K562 (cell line): Measurements from ENCODE around the gene CDK14. TPM values are rescaled to one million over a fixed set of nuclear protein-coding genes. Genes with fewer than 3 reads are reported as not detected.

ENCODE experiments used
- ATAC-seq: fragments of 200-7000 bp; cut with Tn5 transposase; 3 replicates; pipeline ENCODE4 v1.9.1; 2020; ENCODE audit warnings: moderate library complexity
- BruUV-seq: library from RNA; stranded (reverse); fragments of 400-500 nt; replicated peaks from 2 replicates; lab custom pipeline; 2021; lab: Mats Ljungman, UMichigan
- CTCF ChIA-PET: fragments of 300-600 bp; formaldehyde crosslinking; extraction: SDS; loops from one replicate; lab custom pipeline; 2021; ENCODE audit warnings: low intra/inter-chr PET ratio; lab: Yijun Ruan, JAX
- POLR2A ChIA-PET: fragments of 300-600, 350-650 bp; sonication (Branson Sonifier 250); formaldehyde crosslinking; extraction: SDS; loops from one replicate; lab custom pipeline; 2021; ENCODE audit warnings: antibody characterized with exemption, inconsistent platforms; lab: Yijun Ruan, JAX
- DNase-seq, 4 experiments: peaks; one replicate each; pipeline versions ENCODE4 v3.0.0 to v3.0.0-alpha.2; 2011 to 2018; ENCODE audit warnings: low spot score in 3 of 4, mixed read lengths in 3 of 4; ENCODE audit errors: extremely low read depth in 1 of 4
- FAIRE-seq: peaks from 2 replicates; lab custom pipeline; 2011; peaks lifted over from hg19 to GRCh38; lab: Jason Lieb, UNC
- H2AFZ ChIP-seq: 2 replicates; pipeline ENCODE4 v1.6.0; 2011; ENCODE audit warnings: low read depth, low read length, control low read depth, inconsistent platforms
- H3K27ac ChIP-seq: fragments of 200-600 bp; 3 replicates; pipeline ENCODE4 v1.8.0; 2011; ENCODE audit warnings: low read depth, mild to moderate bottlenecking, control low read depth, inconsistent platforms, low read length, moderate library complexity, mixed read lengths; ENCODE audit errors: extremely low read depth
- H3K27me3 ChIP-seq, 2 experiments: fragments of 300-600 bp in 1 of 2; 2 replicates in 1 of 2; 3 replicates in 1 of 2; pipeline versions ENCODE4 v1.6.0 to v1.8.0; 2011; ENCODE audit warnings: inconsistent platforms in 2 of 2, low read length in 2 of 2, mild to moderate bottlenecking in 1 of 2, mixed read lengths in 1 of 2, moderate library complexity in 1 of 2; ENCODE audit not compliant: control insufficient read depth in 2 of 2, insufficient read depth in 2 of 2
- H3K36me3 ChIP-seq: fragments of 300-600 bp; 3 replicates; pipeline ENCODE4 v1.8.0; 2011; ENCODE audit warnings: mild to moderate bottlenecking, low read length, inconsistent platforms; ENCODE audit not compliant: control insufficient read depth, insufficient read depth
- H3K4me1 ChIP-seq, 2 experiments: fragments of 200-600 bp in 1 of 2; replicated peaks in 1 of 2; 2 replicates in 1 of 2; 3 replicates in 1 of 2; pipeline versions ENCODE4 v1.5.1 to v1.8.0; 2011; ENCODE audit warnings: inconsistent platforms in 2 of 2, low read length in 2 of 2, mild to moderate bottlenecking in 1 of 2, mixed read lengths in 1 of 2, moderate library complexity in 1 of 2; ENCODE audit not compliant: control insufficient read depth in 2 of 2, insufficient read depth in 2 of 2
- H3K4me2 ChIP-seq: 2 replicates; pipeline ENCODE4 v1.6.1; 2011; ENCODE audit warnings: low read length, control low read depth, inconsistent platforms, mixed read lengths; ENCODE audit not compliant: insufficient read depth
- H3K4me3 ChIP-seq: fragments of 200-600 bp; sonication (generic), shearing (Covaris generic); 2 replicates; pipeline ENCODE4 v1.5.1; 2016; ENCODE audit warnings: control low read depth, inconsistent platforms
- H3K79me2 ChIP-seq: fragments of 200-600 bp; 3 replicates; pipeline ENCODE4 v1.8.0; 2011; ENCODE audit warnings: low read length, inconsistent platforms; ENCODE audit not compliant: control insufficient read depth, insufficient read depth
- H3K9ac ChIP-seq, 2 experiments: 2 replicates each; pipeline versions ENCODE4 v1.6.0 to v1.6.1; 2011; ENCODE audit warnings: low read depth in 2 of 2, low read length in 2 of 2, control low read depth in 1 of 2, inconsistent platforms in 1 of 2, mild to moderate bottlenecking in 1 of 2, mixed read lengths in 1 of 2; ENCODE audit not compliant: insufficient read depth in 1 of 2
- H3K9me1 ChIP-seq: one replicate; pipeline ENCODE4 v1.6.0; 2011; ENCODE audit warnings: inconsistent platforms, mild to moderate bottlenecking, low read length, moderate library complexity; ENCODE audit not compliant: control insufficient read depth, insufficient read depth
- H3K9me3 ChIP-seq: replicated peaks from 2 replicates; pipeline ENCODE4 v1.5.1; 2011; ENCODE audit warnings: low read depth, low read length, inconsistent platforms; ENCODE audit not compliant: control insufficient read depth, insufficient read depth
- H4K20me1 ChIP-seq: replicated peaks from 2 replicates; pipeline ENCODE4 v1.6.1; 2011; ENCODE audit warnings: low read length, inconsistent platforms, mixed read lengths; ENCODE audit not compliant: control insufficient read depth, insufficient read depth
- BDP1 ChIP-seq: IDR thresholded peaks from 3 replicates; pipeline ENCODE4 v1.6.1; 2011; ENCODE audit not compliant: insufficient read length, insufficient read depth
- CGGBP1 ChIP-seq: fragments of 250-450 bp; sonication (Bioruptor Pico); IDR thresholded peaks from 2 replicates; pipeline ENCODE4 v1.9.0; 2021; ENCODE audit warnings: mild to moderate bottlenecking
- DNMT1 ChIP-seq: fragments of 450-650 bp; IDR thresholded peaks from 2 replicates; pipeline ENCODE4 v1.6.1; 2016; ENCODE audit warnings: antibody characterized with exemption, mild to moderate bottlenecking
- E2F4 ChIP-seq: sonication (generic); formaldehyde crosslinking; IDR thresholded peaks from 2 replicates; pipeline ENCODE4 v1.8.0; 2022; ENCODE audit warnings: mild to moderate bottlenecking, low read depth, missing genetic modification reagents
- ETV6 ChIP-seq, 3 experiments: fragments of 150-350 bp in 1 of 3; sonication (generic) in 1 of 3; formaldehyde crosslinking in 1 of 3; IDR thresholded peaks; 2 replicates each; pipeline versions ENCODE4 v1.6.1 to v1.8.0; 2014 to 2022; ENCODE audit warnings: borderline replicate concordance in 2 of 3, low read depth in 2 of 3, antibody characterized with exemption in 1 of 3, low read length in 1 of 3, mild to moderate bottlenecking in 1 of 3, missing genetic modification reagents in 1 of 3
- HLTF ChIP-seq: fragments of 450-650 bp; IDR thresholded peaks from 2 replicates; pipeline ENCODE4 v1.6.1; 2016
- HNRNPK ChIP-seq: fragments of 200-400 bp; formaldehyde crosslinking; IDR thresholded peaks from one replicate; pipeline ENCODE4 v1.6.1; 2018; ENCODE audit warnings: mild to moderate bottlenecking, low read depth, low read length; ENCODE audit not compliant: poor library complexity, severe bottlenecking
- MAX ChIP-seq: sonication (generic); formaldehyde crosslinking; IDR thresholded peaks from 2 replicates; pipeline ENCODE4 v1.9.0; 2022; ENCODE audit warnings: mild to moderate bottlenecking, missing genetic modification reagents
- SETDB1 ChIP-seq: IDR thresholded peaks from one replicate; pipeline ENCODE4 v1.6.1; 2012; ENCODE audit warnings: low read length, control low read depth, inconsistent platforms
- SMARCA5 ChIP-seq: fragments of 450-650 bp; IDR thresholded peaks from 2 replicates; pipeline ENCODE4 v1.6.1; 2016
- SNIP1 ChIP-seq: fragments of 450-650 bp; IDR thresholded peaks from 2 replicates; pipeline ENCODE4 v1.7.1; 2017; ENCODE audit warnings: low read depth, mild to moderate bottlenecking
- SOX6 ChIP-seq: fragments of 450-650 bp; IDR thresholded peaks from 2 replicates; pipeline ENCODE4 v1.6.1; 2014; ENCODE audit warnings: mild to moderate bottlenecking
- TGIF2 ChIP-seq: sonication (generic); formaldehyde crosslinking; IDR thresholded peaks from 2 replicates; pipeline ENCODE4 v1.8.1; 2022; ENCODE audit warnings: mild to moderate bottlenecking, missing genetic modification reagents, moderate library complexity
- USF2 ChIP-seq: sonication (generic); formaldehyde crosslinking; IDR thresholded peaks from 2 replicates; pipeline ENCODE4 v1.5.0; 2020; ENCODE audit warnings: missing genetic modification reagents
- ZNF740 ChIP-seq, 3 experiments: fragments of 200-800 bp in 1 of 3; sonication (Bioruptor generic) in 1 of 3; sonication (generic) in 1 of 3; formaldehyde crosslinking in 1 of 3; IDR thresholded peaks; 2 replicates each; pipeline versions ENCODE4 v1.6.1 to v1.8.0; 2016 to 2022; ENCODE audit warnings: mild to moderate bottlenecking in 2 of 3, missing compliant biosample characterization in 2 of 3, missing genetic modification characterization in 2 of 3, missing genetic modification reagents in 1 of 3
- ZSCAN29 ChIP-seq: fragments of 450-650 bp; IDR thresholded peaks from 2 replicates; pipeline ENCODE4 v1.6.1; 2017
- WGBS: fragments of 100-300 bp; shearing (Covaris generic); methylation state at CpG from one replicate; pipeline ENCODE4 v1.1.6; 2016; ENCODE audit warnings: low coverage, mixed read lengths; ENCODE audit not compliant: insufficient coverage; ENCODE audit errors: missing lambda C conversion rate; 5-methylcytosine and 5-hydroxymethylcytosine counted together
- in situ Hi-C: fragments of 300-500 bp; cut with MboI; formaldehyde crosslinking; loops from 4 replicates; pipeline ENCODE4 v1.15.0; 2018; ENCODE audit warnings: inconsistent platforms, mixed read lengths
- intact Hi-C: fragments of 100-400 bp; cut with micrococcal nuclease; formaldehyde crosslinking; loops from 2 replicates; pipeline ENCODE4 v1.14.2; 2022
- polyA plus RNA-seq, 8 experiments: library from polyadenylated mRNA; depleted of rRNA in 4 of 8; stranded (reverse) in 5 of 8; unstranded in 3 of 8; fragments of >200 nt; fragmentation: Nextera tagmentation in 2 of 8; fragmentation: Illumina TruSeq in 1 of 8; extraction: Ambion mirVana in 2 of 8; extraction: Trizol in 1 of 8; gene quantifications; 2 replicates each; pipeline versions ENCODE4 v1.2.1 to v1.2.3, GENCODE V29; 2011 to 2014; ENCODE audit warnings: inconsistent platforms in 1 of 8, missing spikeins in 1 of 8
- total RNA-seq, 7 experiments: library from RNA; depleted of rRNA in 6 of 7; stranded (reverse); fragments of >200 nt in 6 of 7; fragmentation: Illumina TruSeq in 2 of 7; extraction: Trizol in 2 of 7; gene quantifications; 2 replicates each; pipeline versions ENCODE4 v1.2.1 to v1.2.3, GENCODE V29; 2011 to 2021; ENCODE audit warnings: low replicate concordance in 1 of 7
- TF ChIP-seq, protein P1 (sequence below): fragments of 450-650 bp; IDR thresholded peaks from 2 replicates; pipeline ENCODE4 v1.6.1; 2016; ENCODE audit warnings: antibody characterized with exemption

Gene CDK14
- total and polyA plus RNA-seq, 9 of the 15 experiments (the other 6 are each of a cell fraction or from before 2014, with no cell fraction given): 0.03 to 0.91 (median 0.16) TPM

GRCh38 chr7:90818341-90818740, 222.2 kb downstream of the CDK14 start:
- CTCF ChIA-PET: no interaction called here
- intact Hi-C loops (no loop called here), in situ Hi-C loops (no loop called here)

More at GRCh38 chr7:90818341-90818740, 222.2 kb downstream of the CDK14 start:
- H4K20me1 ChIP-seq: no peaks in the 10 kb centered on the region
- H3K4me2 ChIP-seq: no peak overlapping the region
- H3K36me3 ChIP-seq: no peaks in the 10 kb centered on the region
- DNase-seq (no peak), FAIRE-seq (no peak), ATAC-seq (no peak)
- no peaks in the 10 kb centered on the region for H3K9me3 ChIP-seq
- BruUV-seq: no TSS peak
- H3K79me2 ChIP-seq: no peaks in the 10 kb centered on the region
- H3K4me3 ChIP-seq: no peak overlapping the region
- H3K27ac ChIP-seq: no peak overlapping the region
- H3K27me3 ChIP-seq: no peaks in the 10 kb centered on the region
- no peak for TF ChIP-seq TGIF2 (CRISPR knock-in tag)
- no peak for TF ChIP-seq E2F4 (CRISPR knock-in tag)
- no peak for TF ChIP-seq SETDB1
- no peak for TF ChIP-seq ZNF740 (CRISPR knock-in tag; IDR thresholded peaks at IDR 0.05)
- no peak for TF ChIP-seq ZNF740 (tag; IDR thresholded peaks at IDR 0.05)
- TF ChIP-seq, protein P1, sequence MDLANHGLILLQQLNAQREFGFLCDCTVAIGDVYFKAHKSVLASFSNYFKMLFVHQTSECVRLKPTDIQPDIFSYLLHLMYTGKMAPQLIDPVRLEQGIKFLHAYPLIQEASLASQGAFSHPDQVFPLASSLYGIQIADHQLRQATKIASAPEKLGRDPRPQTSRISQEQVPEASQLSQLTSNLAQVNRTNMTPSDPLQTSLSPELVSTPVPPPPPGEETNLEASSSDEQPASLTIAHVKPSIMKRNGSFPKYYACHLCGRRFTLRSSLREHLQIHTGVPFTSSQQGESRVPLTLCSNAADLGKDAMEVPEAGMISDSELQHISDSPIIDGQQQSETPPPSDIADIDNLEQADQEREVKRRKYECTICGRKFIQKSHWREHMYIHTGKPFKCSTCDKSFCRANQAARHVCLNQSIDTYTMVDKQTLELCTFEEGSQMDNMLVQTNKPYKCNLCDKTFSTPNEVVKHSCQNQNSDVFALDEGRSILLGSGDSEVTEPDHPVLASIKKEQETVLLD: no peak
- TF ChIP-seq ZSCAN29: no peak
- TF ChIP-seq USF2 (CRISPR knock-in tag): no peak
- TF ChIP-seq SNIP1: no peak
- no peak for TF ChIP-seq ETV6 (IDR thresholded peaks at IDR 0.05; ENCODE audit: borderline replicate concordance in 1 of 2, low read depth in 2 of 2, low read length in 1 of 2)
- no peak for TF ChIP-seq ETV6 (CRISPR knock-in tag; IDR thresholded peaks at IDR 0.05; ENCODE audit: borderline replicate concordance)
- TF ChIP-seq CGGBP1 (CRISPR knock-in tag): no peak
- no peak for TF ChIP-seq SOX6
- no peak for TF ChIP-seq HLTF
- TF ChIP-seq MAX: no peak
- TF ChIP-seq SMARCA5: no peak
- TF ChIP-seq HNRNPK: no peak
- no peak for TF ChIP-seq BDP1
- no peak for TF ChIP-seq DNMT1
- no peak overlapping the region for H2AFZ ChIP-seq
- no peaks in the 10 kb centered on the region for H3K9me1 ChIP-seq
- POLR2A ChIA-PET: no interaction called here
- H3K9ac ChIP-seq: no peak overlapping the region
- no peaks in the 10 kb centered on the region for H3K4me1 ChIP-seq
- 0% methylated on average over 1 of the region's 1 CpG for WGBS
